GM18499 (cell line): ENCODE measurements around the gene TFF1.

ENCODE experiments used
- ATAC-seq: cut with Tn5 transposase; IDR thresholded peaks from one replicate; pipeline ENCODE4 v1.9.1; 2021; ENCODE audit warnings: moderate number of reproducible peaks; ENCODE audit not compliant: insufficient read depth, unreplicated experiment

Gene TFF1

GRCh38 chr21:42330380-42331371 is 35.7 kb downstream of the TFF1 start:
- no peak for ATAC-seq

DNA sequence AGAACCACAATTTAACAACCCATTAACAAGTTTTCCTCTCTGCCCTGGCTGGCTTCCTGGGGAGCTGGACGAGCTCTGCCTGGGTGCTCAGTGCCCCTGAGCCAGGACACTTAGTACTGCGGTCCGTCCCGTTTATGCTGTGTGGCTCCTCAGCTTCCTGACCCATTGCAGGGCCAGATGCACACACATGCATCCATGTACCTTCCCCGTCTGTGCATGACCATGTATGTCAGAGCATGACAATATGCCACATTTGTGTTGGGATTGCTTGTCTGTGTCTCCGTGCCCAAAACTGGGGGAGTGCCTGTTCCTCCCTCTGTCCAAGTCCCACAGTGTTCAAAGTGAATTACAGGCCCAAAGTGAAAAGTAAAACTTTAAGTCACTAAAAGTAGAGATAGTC is 41.4 kb downstream of the TFF1 start:
- ATAC-seq: no peak

- ATAC-seq: no peak
Observed at GRCh38 chr21:42321845-42322244, 44.5 kb downstream of the TFF1 start.

DNA sequence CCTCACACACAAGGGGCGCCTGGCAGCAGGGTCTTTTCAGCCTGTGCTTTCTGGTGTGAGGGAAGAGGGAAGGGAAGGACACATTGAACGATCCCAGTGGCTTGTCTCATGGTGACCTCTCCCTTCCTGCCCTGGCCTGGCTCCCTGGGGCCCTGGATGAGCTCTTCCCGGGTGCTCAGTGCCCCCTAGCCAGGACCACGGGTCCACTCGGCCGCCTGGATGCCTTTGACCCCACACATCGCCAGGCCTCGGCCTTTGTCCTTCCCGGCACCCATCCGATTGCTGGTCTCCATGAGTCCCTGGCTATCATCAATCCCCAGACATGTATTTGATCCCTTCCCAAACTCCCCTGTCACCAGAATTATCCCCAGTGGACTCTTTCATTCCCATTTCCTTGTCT is 45.1 kb downstream of the TFF1 start:
- no peak for ATAC-seq

DNA sequence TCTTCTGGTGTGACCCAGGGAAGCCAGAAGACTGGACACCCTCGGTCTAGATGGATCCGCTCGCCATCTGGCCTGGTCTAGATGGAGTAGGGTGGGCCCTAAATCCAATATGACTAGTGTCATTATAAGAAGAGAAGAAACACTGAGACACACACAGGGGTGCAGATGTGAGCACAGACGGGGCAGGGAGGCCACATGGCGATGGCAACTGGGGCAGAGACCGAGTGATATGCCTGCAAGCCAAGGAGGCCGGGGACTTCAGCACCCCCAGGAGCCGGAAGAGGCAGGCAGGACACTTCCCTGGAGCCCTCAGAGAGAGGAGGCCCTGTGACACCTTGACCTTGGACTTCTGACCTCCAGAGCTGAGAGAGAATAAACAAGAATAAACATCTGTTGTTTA is 45.5 kb downstream of the TFF1 start:
- ATAC-seq: no peak

DNA sequence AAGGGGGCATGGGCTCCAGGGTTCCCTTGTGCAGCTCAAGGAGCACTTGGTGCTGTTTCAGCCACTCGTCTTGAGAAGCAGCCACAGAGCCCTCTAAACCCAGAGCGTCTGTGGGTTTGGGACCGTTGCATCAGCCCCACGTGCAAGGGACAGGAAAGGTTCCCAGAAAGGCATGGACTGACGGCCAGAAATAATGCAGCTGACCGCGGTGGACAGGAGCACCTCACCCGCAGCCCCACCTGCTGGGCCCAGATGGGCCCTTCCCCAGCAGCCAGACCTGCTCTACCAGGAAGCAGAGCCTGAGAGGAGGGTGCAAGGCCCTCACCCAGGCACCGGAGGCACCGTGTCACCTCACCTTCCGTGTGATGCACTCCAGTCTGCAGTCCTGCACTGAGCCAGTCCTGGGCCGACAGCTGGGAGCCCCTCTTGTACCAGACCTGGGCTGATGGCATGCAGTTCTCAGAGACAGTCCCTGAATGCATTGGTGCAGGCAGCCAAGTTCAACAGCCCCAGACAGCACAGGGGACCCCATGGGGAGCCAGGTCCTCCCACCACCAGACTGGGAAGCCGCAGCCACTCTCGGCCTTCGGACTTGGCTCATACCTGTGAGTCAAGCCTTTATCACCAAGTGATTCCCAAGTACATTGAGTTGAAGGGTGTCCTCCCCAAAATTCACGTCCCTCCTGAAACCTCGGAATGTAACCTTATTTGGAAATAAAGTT is 46.3 kb downstream of the TFF1 start:
- ATAC-seq: no peak

GRCh38 chr21:42319376-42319775 is 47.0 kb downstream of the TFF1 start:
- no peak for ATAC-seq

GRCh38 chr21:42317826-42318746 is 48.2 kb downstream of the TFF1 start:
- ATAC-seq: no peak

DNA sequence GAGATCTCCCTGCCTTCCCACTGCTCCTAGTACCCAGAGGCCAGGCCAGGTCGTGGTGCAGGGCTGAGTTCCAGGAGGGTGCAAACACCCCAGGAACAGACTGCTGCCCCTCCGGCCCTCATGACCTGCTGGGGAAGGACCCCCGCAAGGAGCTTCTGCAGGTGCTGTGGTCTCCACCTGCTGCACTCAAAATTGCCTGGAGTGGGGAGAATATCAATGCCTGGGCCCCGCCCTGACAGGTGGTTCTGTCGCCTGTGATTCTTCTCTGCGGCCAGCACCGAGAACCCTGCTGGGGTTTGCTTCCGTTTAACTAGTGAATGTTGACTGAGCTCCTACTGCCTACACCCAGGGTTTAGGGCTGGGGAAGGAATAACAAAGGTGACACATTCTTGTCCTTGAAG is 49.0 kb downstream of the TFF1 start:
- no peak for ATAC-seq

GRCh38 chr21:42316891-42317290 is 49.4 kb downstream of the TFF1 start:
- ATAC-seq: no peak

- ATAC-seq: no peak
Observed at GRCh38 chr21:42315296-42315891, 50.9 kb downstream of the TFF1 start, which contains the start of gene TFF3. TFF3 (minus strand) TSS chr21:42315409; CDS start chr21:42315374, 35 bp downstream.

DNA sequence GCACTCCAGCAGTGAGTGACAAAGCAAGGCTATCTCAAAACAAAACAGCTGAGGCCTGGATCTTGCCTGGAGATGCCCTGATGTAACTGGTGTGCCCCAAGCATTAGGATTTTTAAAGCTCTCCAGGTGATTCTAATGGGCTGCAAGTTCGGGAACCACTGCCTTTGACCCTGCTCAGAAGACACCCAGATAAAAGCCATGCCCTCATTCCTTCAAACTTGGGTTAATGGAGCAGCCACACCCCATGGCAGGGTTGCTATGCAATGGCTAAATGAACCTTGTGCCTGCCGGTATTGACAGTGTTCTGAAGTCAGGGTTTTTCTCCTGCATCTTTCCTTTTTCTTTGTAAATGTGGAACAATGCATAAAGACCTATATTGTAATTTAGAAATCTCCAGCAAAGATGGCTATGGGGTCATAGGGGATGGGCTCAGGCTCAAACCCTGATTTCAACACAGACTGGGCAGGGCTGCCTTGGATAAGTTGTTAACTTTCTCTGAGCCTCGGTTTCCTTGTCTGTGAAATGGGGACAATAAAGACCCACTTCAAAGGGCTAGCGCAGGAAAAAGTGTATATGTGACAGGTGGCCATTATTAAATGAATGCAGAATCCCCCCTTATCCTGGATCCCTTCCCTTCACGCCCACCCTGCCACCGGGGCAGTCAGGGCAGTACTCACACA is 51.6 kb downstream of the TFF1 start:
- ATAC-seq: no peak

GRCh38 chr21:42313501-42313969 is 52.8 kb downstream of the TFF1 start:
- no peak for ATAC-seq

DNA sequence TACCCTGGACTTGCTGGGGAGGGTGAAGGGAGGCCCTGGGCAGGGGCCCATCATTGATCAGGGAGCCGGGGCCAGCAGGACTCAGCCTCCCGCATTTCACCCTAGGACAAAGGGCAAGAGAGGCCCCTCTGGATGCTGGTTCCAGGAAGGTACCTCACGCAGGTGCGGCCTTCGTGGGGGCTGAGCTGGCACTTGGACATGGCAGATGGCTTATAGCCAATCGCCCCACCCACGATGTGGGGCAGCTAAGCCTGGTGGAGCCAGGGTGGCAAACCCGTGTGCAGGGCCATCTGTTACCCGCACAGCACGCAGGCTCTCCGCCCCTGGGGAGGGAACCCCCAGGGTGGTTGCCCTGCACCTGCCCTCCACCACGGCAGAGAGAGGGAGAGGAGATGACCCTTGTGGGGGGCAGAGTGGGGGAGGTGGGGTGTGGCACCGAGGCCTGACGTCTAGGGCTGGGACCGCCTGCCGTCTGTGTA is 53.7 kb downstream of the TFF1 start:
- no peak for ATAC-seq
